Stimulated activated naive CD8-positive, alpha-beta T cell treated with anti-CD3 and anti-CD28 coated beads, Interleukin-15, Interleukin-2, amounts not matched to agents 100 U/mL and 50 U/mL, for 24 hours (primary cell): ENCODE measurements around the gene SLC23A3.

Experiments
- ATAC-seq: fragments of 150-1000 bp; cut with Tn5 transposase; one replicate; pipeline ENCODE4 v1.10.0; 2021
- DNase-seq: peaks from one replicate; pipeline ENCODE4 v3.0.0; 2021

Gene SLC23A3

GRCh38 chr2:219142329-219142728, 27.5 kb downstream of the SLC23A3 start:
- no peak for ATAC-seq
- DNase-seq, result no peak

- ATAC-seq (no peak), DNase-seq (no peak)
Observed at GRCh38 chr2:219140722-219141121, 29.1 kb downstream of the SLC23A3 start.

GRCh38 chr2:219133976-219134375, 35.9 kb downstream of the SLC23A3 start:
- no peak for ATAC-seq

GRCh38 chr2:219131744-219132143, 38.1 kb downstream of the SLC23A3 start:
- DNase-seq, result no peak
- ATAC-seq, result no peak

More at GRCh38 chr2:219133976-219134375, 35.9 kb downstream of the SLC23A3 start:
- no peak for DNase-seq

- DNase-seq (no peak), ATAC-seq (no peak)
Observed at GRCh38 chr2:219131327-219131726, 38.5 kb downstream of the SLC23A3 start.

- ATAC-seq (no peak), DNase-seq (no peak)
Observed at GRCh38 chr2:219129589-219129988, 40.2 kb downstream of the SLC23A3 start.

GRCh38 chr2:219128396-219128795, 41.4 kb downstream of the SLC23A3 start:
- ATAC-seq (no peak), DNase-seq (no peak)

- DNase-seq, result no peak
- no peak for ATAC-seq
Observed at GRCh38 chr2:219127037-219127635, 42.7 kb downstream of the SLC23A3 start.

- no peak for ATAC-seq
Observed at GRCh38 chr2:219126555-219126954, 43.3 kb downstream of the SLC23A3 start.

GRCh38 chr2:219125886-219126270, 44.0 kb downstream of the SLC23A3 start:
- ATAC-seq (no peak), DNase-seq (no peak)

More at GRCh38 chr2:219126555-219126954, 43.3 kb downstream of the SLC23A3 start:
- DNase-seq, result no peak

- DNase-seq (peak; percentile 39), ATAC-seq (peak; percentile 84)
Observed at GRCh38 chr2:219125225-219125885, 44.5 kb downstream of the SLC23A3 start.

GRCh38 chr2:219124381-219125110, 45.3 kb downstream of the SLC23A3 start:
- ATAC-seq, result peak; percentile 36

GRCh38 chr2:219123356-219124135, 46.3 kb downstream of the SLC23A3 start:
- no peak for DNase-seq
- no peak for ATAC-seq

More at GRCh38 chr2:219124381-219125110, 45.3 kb downstream of the SLC23A3 start:
- DNase-seq, result peak; percentile 19

GRCh38 chr2:219122202-219122980, 47.4 kb downstream of the SLC23A3 start:
- ATAC-seq (no peak), DNase-seq (no peak)

GRCh38 chr2:219120082-219120481, 49.7 kb downstream of the SLC23A3 start:
- ATAC-seq, result no peak

GRCh38 chr2:219119422-219120043, 50.3 kb downstream of the SLC23A3 start:
- DNase-seq, result peak; percentile 73

More at GRCh38 chr2:219120082-219120481, 49.7 kb downstream of the SLC23A3 start:
- no peak for DNase-seq

GRCh38 chr2:219118504-219118903, 51.3 kb downstream of the SLC23A3 start:
- ATAC-seq, result no peak
- DNase-seq, result no peak

More at GRCh38 chr2:219119422-219120043, 50.3 kb downstream of the SLC23A3 start:
- no peak for ATAC-seq

GRCh38 chr2:219116776-219117646, 52.8 kb downstream of the SLC23A3 start:
- DNase-seq, result no peak
- ATAC-seq, result no peak

GRCh38 chr2:219112651-219113338, 57.0 kb downstream of the SLC23A3 start:
- no peak for ATAC-seq
- DNase-seq, result no peak
